HG02884 (cell line): Measurements from ENCODE around the gene CRYM.
"Not testable (repeated sequence)": the region's sequence is repeated elsewhere in the genome, so short reads cannot be mapped to it uniquely, and the experiment has no call there.

ENCODE experiments used
- ATAC-seq: cut with Tn5 transposase; IDR thresholded peaks from one replicate; pipeline ENCODE4 v1.9.1; 2021; ENCODE audit warnings: mild to moderate bottlenecking, moderate library complexity; ENCODE audit not compliant: unreplicated experiment

CRYM gene

GRCh38 chr16:21281698-21282389 lies 3.8 kb upstream of the CRYM start:
- no peak for ATAC-seq

DNA sequence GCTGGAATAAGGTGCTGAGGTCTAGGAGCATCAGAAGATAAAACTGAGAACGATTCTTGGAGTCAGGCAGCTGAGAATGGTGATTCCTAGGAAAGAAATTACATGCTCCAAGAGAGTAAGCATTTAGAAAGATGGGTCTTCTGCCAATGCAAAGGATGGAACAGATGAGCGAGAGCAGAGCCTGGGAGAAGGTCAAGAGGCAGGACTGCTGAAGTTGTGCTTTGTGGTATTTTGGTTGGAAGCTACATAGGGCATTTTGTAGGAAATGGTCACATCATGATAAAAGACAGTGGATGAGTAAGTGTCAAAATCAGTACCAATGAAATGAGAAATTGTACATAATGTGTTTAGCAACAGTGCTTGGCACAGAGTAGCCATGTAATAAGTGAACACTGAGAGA lies 1.4 kb upstream of the CRYM start:
- ATAC-seq, result no peak

GRCh38 chr16:21277045-21277926 lies 804 bp downstream of the CRYM start:
- ATAC-seq, result no peak

DNA sequence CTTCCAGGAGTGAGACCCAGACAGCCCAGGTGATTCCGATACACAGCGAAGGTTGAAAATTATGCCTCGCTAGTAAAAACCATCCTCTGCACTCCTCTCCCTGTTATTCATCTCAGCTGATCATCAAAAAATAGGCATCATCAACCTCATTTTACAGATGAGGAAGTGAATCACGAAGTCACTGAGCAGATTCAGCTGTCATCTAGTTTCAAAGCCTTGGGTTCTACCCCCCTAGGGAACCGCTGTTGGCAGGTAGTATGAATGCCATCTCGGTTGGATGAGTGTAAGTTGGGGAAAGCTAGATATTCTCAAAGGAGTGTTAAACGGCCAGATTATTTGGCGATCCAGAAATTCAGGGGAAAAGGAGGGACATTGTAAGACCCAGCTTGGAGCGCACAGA lies 2.0 kb downstream of the CRYM start:
- ATAC-seq, result no peak

GRCh38 chr16:21275529-21275928 lies 2.6 kb downstream of the CRYM start:
- no peak for ATAC-seq

DNA sequence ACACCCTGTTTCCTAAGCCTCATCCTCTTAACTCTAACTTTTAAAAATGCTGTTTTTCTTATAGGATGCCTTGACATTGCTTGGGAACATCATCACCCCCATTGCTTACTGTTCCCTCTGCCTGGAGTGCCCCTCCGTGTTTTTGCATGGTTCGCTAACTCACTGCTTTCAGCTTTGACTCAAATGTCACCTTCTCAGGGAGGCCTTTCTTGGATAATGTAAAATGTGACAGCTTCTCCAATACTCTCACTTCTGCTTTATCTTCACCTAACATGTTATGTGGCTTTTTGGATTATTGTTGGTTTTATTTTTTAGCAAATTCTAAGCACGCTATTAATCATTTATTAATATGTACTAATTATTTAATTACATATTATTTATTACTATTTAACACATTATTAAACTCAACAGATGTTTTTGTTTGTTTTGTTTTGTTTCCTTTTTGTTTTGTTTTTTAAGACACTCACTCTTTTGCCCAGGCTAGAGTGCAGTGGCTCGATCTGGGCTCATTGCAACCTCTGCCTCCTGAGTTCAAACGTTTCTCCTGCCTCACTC lies 3.8 kb downstream of the CRYM start:
- no peak for ATAC-seq

GRCh38 chr16:21272763-21273162 lies 5.3 kb downstream of the CRYM start:
- ATAC-seq, result not testable (repeated sequence)

- ATAC-seq, result no peak
These were observed 5.8 kb downstream of the CRYM start for GRCh38 chr16:21272253-21272652.

GRCh38 chr16:21268236-21268635 lies 9.9 kb downstream of the CRYM start:
- no peak for ATAC-seq

- ATAC-seq, result no peak
These were observed 10.8 kb downstream of the CRYM start for GRCh38 chr16:21267298-21267697.

- ATAC-seq, result no peak
These were observed 12.8 kb downstream of the CRYM start for GRCh38 chr16:21265104-21265837.

DNA sequence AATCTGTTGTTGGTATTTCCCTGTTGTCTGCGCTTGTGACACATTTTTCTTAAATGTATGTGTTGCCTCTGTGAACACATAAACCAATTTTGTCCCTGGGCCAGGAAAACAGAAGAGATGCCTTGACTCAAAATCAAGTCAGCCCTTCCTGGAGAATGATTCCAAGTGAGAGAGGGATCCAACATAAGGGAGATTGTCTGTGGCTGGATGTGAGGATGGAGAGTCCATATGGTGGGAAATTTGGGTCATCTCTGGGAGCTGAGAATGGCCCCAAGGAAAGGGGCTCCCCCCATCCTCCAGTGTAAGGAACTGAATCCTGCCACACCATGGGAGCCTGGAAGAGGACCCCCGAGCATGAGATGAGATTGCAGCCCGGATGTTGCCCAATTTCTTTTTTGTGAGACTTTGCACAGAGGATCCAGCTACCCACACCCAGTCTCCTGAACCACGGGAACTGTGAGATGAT lies 13.5 kb downstream of the CRYM start:
- ATAC-seq, result no peak

GRCh38 chr16:21263640-21264570 lies 14.2 kb downstream of the CRYM start:
- ATAC-seq, result peak; percentile 68

DNA sequence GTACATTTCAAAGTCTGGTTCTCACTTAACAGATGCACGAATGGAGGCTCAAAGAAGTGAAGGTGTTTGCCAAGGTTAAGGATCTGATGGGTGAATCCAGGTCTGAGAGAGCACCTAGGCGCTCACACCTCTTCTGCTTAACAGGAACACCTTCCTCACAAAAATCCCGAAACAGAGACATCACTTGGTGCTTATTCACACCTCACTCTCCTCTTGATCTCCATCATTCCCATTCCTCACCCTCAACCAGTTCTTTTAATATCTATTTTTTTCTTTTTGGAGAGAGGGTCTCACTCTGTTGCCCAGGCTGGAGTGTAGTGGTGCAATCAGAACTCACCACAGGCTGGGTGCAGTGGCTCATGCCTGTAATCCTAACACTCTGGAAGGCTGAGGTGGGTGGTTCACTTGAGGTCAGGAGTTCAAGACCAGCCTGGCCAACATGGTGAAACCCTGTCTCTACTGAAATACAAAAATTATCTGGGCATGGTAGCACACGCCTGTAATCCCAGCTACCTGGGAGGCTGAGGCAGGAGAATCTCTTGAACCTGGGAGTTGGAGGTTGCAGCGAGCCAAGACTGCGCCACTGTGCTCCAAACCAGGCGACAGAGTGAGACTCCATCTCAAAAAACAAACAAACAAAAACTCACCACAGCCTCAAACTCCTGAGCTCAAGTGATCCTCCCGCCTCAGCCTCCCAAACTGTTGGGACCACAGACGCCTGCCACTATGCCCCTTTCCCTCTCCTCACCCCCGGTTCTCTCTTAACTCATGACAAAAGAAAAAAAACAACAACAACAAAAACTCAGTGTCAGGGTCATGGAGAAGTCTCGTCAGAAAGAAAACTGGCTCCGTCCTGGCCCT lies 15.1 kb downstream of the CRYM start:
- no peak for ATAC-seq

DNA sequence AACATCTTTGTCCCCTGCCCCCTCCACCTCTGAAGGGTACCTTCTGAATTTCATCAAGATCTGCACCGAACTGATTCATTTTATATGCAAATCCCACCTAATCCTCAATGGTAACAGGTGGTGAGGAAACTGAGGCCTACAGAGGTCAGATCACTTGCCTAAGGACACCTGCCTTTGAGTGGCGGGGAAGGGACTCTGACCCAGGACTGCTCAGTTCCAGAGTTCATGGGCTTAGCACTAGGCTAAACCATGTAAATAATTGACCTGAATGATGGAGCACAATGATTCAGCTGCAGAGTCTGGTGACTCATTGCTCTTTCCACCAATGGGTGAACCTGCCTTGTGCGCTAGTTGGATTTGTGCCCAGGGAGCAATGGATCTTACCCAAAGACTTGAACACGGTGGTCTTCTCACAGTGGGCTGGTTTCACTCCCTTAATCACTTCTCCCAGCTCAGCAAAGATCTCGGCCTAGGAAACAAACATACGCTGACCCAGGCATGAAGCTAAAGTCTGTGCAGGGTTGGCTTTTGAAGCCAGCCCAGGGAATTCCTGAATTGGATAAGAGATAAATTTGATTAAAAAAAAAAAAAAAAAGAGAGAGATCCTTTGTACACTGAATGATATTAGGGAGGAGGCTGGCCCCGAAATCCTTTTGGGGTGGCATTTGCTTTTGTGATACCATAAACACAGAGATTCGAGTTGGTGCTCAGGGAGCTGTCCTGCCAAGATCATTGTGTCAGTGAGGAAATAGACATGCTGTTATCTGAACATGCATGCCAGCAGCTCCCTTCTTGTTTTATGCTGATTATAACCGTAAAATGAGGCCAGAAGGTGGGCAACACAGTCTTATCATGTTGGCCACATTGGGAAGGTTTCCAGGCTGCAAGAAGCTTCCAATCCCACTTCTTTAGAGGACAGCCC lies 17.0 kb downstream of the CRYM start:
- no peak for ATAC-seq

DNA sequence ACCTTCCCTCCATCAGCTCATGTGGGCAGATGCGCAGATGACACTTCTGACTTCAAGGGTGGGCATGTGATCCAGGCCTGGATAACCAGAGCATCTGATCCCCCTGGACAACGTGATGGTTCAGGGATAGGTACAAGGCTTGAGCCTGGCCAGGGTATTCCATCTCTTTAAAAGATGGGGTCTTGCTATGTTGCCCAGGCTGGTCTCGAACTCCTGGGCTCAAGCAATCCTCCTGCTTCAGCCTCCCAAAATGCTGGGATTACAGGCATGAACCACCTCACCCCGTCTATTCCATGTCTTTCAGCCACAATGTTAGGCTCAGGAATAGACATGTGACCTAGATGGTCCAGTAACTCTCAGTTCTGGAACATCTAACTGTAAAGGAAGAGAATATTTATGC lies 20.8 kb downstream of the CRYM start:
- ATAC-seq, result no peak

GRCh38 chr16:21256636-21257035 lies 21.5 kb downstream of the CRYM start:
- no peak for ATAC-seq

GRCh38 chr16:21253470-21253869 lies 24.6 kb downstream of the CRYM start:
- ATAC-seq, result no peak
